Tibial nerve (tissue), 4 donors: ENCODE data around the gene FBXL20. TPM values are rescaled to one million over a fixed set of nuclear protein-coding genes. Genes with fewer than 3 reads are reported as not detected.

ENCODE experiments used
- DNase-seq, 2 donors: peaks; one replicate each; pipeline ENCODE4 v3.0.0-alpha.2; 2019; ENCODE audit warnings: low spot score in 2 of 2
- H3K27ac ChIP-seq, 4 donors: fragments of 200-600 bp; sonication (generic) in 3 of 4; one replicate each; pipeline ENCODE4 v1.5.1; 2017 to 2019; ENCODE audit warnings: mild to moderate bottlenecking in 1 of 4
- H3K27me3 ChIP-seq, 2 donors: fragments of 200-600 bp; sonication (generic) in 1 of 2; one replicate each; pipeline versions ENCODE4 v1.5.1 to v1.6.0; 2017 to 2019
- H3K36me3 ChIP-seq, 3 donors: fragments of 200-600 bp; sonication (generic); one replicate each; pipeline ENCODE4 v1.5.1; 2018 to 2019
- H3K4me1 ChIP-seq, 4 donors: fragments of 200-600 bp; sonication (generic) in 3 of 4; one replicate each; pipeline ENCODE4 v1.5.1; 2017 to 2019
- H3K4me3 ChIP-seq, 4 donors: fragments of 200-600 bp; sonication (generic) in 3 of 4; one replicate each; pipeline ENCODE4 v1.5.1; 2017 to 2019; ENCODE audit warnings: mild to moderate bottlenecking in 1 of 4, moderate library complexity in 1 of 4
- H3K9me3 ChIP-seq, 4 donors: fragments of 200-600 bp; sonication (generic) in 3 of 4; one replicate each; pipeline ENCODE4 v1.5.1; 2017 to 2019
- EP300 ChIP-seq, 2 donors: sonication (generic); formaldehyde crosslinking; IDR thresholded peaks; one replicate each; pipeline ENCODE4 v1.6.1; 2017; ENCODE audit warnings: antibody characterized with exemption in 2 of 2, mild to moderate bottlenecking in 1 of 2
- POLR2A ChIP-seq, 2 donors: fragments of 450-650 bp; IDR thresholded peaks; one replicate each; pipeline ENCODE4 v1.6.1; 2017; ENCODE audit warnings: antibody characterized with exemption in 2 of 2, mild to moderate bottlenecking in 2 of 2, moderate library complexity in 2 of 2
- WGBS, 2 donors: methylation state at CpG; one replicate each; pipeline ENCODE4 v1.1.5; 2018; 5-methylcytosine and 5-hydroxymethylcytosine counted together
- total RNA-seq, 4 donors: library from RNA; depleted of rRNA; stranded (reverse); fragments of >200 nt; gene quantifications; one replicate each; pipeline ENCODE4 v1.1.0, GENCODE V29; 2016
- TF ChIP-seq, protein P1 (sequence below), 5 experiments: fragments of 200-600 bp in 3 of 5; fragments of 450-650 bp in 2 of 5; sonication (generic) in 3 of 5; IDR thresholded peaks; one replicate each; pipeline ENCODE4 v1.5.1; 2016 to 2019; ENCODE audit warnings: antibody characterized with exemption in 5 of 5, mild to moderate bottlenecking in 3 of 5, moderate library complexity in 2 of 5

The FBXL20 gene
- total RNA-seq, 4 donors from 2014 or later, result 21.1 to 32.4 (median 30.4) TPM

DNA sequence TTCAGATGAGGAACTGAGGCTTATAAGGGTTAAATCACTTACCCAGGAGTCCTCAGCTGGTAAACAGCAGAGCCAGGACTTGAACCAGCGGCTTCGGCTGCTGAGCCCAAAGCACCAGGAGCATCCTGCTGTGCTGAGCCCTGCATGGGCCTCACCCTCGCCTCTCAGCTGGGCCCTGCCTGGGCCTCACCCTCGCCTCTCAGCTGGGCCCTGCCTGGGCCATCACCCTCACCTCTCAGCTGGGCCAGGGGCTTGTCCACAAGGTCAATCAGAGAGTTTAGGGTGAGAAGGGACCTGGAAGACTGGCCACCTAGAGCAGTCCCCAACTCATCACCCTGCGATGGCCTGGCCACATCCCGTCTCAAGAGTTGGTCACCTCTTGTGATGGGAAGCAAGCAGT, 179.9 kb downstream of the FBXL20 start:
- Histone ChIP-seq H3K9me3 (no peaks in the 10 kb centered on the region), H3K4me1 (peaks cover 0 to 29% (median 13%) of the 10 kb centered on the region in 4 donors), H3K27me3 (peaks cover 0 to 48% of the 10 kb centered on the region in 2 donors), H3K27ac (no peak overlapping the region), H3K4me3 (no peak overlapping the region), H3K36me3 (no peaks in the 10 kb centered on the region)
- TF ChIP-seq, protein P1, sequence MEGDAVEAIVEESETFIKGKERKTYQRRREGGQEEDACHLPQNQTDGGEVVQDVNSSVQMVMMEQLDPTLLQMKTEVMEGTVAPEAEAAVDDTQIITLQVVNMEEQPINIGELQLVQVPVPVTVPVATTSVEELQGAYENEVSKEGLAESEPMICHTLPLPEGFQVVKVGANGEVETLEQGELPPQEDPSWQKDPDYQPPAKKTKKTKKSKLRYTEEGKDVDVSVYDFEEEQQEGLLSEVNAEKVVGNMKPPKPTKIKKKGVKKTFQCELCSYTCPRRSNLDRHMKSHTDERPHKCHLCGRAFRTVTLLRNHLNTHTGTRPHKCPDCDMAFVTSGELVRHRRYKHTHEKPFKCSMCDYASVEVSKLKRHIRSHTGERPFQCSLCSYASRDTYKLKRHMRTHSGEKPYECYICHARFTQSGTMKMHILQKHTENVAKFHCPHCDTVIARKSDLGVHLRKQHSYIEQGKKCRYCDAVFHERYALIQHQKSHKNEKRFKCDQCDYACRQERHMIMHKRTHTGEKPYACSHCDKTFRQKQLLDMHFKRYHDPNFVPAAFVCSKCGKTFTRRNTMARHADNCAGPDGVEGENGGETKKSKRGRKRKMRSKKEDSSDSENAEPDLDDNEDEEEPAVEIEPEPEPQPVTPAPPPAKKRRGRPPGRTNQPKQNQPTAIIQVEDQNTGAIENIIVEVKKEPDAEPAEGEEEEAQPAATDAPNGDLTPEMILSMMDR (IDR thresholded peaks at IDR 0.05), result no peak
- no peak for TF ChIP-seq POLR2A (IDR thresholded peaks at IDR 0.05)
- no peak for TF ChIP-seq EP300 (IDR thresholded peaks at IDR 0.05)
- WGBS, 2 donors, result 97% methylated on average over 4 to 6 of the region's 6 CpGs
- no peak for DNase-seq

DNA sequence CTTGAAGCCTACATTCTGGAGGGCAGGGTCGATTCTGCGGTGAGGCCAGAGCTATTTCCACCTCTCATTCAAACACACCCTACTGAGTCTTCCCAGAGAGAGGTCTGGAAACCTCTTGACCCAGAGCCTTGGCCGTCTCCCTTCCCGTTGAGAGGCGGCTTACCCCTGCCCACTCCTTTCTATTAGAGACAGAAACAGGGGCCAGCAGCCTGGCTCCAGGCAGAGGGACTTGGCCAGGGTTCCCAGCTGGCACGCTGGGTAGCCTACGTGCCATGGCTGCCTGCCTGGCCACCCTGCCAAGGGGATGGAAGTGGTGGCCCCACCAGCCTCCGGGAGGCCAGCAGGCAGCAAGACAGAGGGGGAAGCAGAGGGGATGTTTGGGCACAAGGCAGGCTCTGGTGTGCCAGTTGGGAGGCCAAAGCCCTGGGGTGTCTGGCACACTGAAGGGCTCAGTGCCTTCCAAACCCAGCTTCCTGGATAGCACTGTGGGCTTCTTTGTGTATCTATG, 181.7 kb downstream of the FBXL20 start:
- WGBS, 2 donors, result 50 to 62% methylated on average over 8 of the region's 8 CpGs
- H3K27ac ChIP-seq, result no peak overlapping the region
- no peak overlapping the region for H3K4me3 ChIP-seq
- TF ChIP-seq POLR2A (IDR thresholded peaks at IDR 0.05) (no peak), EP300 (IDR thresholded peaks at IDR 0.05) (no peak)
- TF ChIP-seq, protein P1 (IDR thresholded peaks at IDR 0.05), result no peak
- no peak for DNase-seq
- H3K36me3 ChIP-seq, result no peaks in the 10 kb centered on the region
- H3K27me3 ChIP-seq, result peaks cover 0 to 45% of the 10 kb centered on the region in 2 donors
- H3K4me1 ChIP-seq, result peaks cover 0 to 10% (median 1%) of the 10 kb centered on the region in 4 donors
- no peaks in the 10 kb centered on the region for H3K9me3 ChIP-seq

DNA sequence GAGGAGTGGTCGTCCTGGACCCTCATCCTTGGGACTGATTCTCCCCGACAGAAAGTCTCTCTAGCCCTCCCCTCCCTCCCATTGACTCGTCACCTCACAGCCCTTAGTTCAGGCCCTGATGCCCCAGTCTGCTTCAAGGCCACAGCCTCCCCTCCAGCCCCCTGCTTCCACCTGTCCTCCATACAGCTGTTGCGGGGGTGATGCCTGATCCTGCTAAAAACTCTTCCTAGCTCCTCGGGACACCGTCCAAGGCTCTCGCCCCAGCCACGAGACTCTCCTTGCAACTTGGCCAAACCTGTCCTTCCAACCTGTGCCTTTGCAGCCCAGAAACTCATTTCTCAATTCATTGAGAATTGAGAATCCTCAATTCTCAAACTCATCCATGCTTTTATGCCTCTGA, 182.5 kb downstream of the FBXL20 start:
- peaks cover 0 to 45% of the 10 kb centered on the region in 2 donors for H3K27me3 ChIP-seq
- WGBS, 2 donors, result 70 to 77% methylated on average over 8 of the region's 8 CpGs
- H3K9me3 ChIP-seq, result no peaks in the 10 kb centered on the region
- no peak for DNase-seq
- H3K4me1 ChIP-seq, result peaks cover 0 to 6% (median 0%) of the 10 kb centered on the region in 4 donors
- TF ChIP-seq, protein P1 (IDR thresholded peaks at IDR 0.05), result no peak
- TF ChIP-seq POLR2A (IDR thresholded peaks at IDR 0.05) (no peak), EP300 (IDR thresholded peaks at IDR 0.05) (no peak)
- H3K36me3 ChIP-seq, result no peaks in the 10 kb centered on the region
- no peak overlapping the region for H3K4me3 ChIP-seq
- no peak overlapping the region for H3K27ac ChIP-seq

DNA sequence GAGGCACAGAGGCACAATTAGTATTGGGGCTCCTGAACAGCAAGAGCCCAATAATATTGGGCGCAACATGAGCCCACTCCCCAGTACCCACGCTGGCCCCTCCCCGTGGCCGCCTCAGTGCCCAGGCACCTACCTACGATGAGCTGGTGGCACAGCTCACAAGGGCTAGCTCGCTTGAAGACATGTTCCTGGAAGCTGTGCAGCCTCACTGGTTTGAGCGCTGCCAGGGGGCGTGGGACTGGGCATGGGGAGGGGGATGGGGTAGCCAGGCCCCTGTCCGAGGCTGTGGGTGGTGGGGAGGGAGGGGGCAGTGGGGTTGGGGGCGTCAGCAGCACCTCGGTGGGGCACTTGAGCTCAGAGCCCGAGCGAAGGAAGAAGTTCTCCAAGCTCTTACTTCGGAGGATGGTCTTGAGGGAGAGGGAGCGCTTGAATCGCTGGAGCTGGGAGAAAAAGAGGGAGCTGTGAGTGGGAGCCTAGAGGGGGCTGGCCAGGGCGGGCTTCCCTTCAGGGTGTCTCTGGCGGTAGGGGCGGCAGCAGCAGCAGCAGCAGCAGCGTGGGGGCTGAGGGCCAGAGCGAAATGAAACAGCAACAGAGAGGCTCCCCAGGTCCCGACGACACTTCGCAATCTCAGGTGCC, 183.6 kb downstream of the FBXL20 start:
- no peak for TF ChIP-seq POLR2A (IDR thresholded peaks at IDR 0.05)
- TF ChIP-seq, protein P1 (IDR thresholded peaks at IDR 0.05), result no peak
- no peak for TF ChIP-seq EP300 (IDR thresholded peaks at IDR 0.05)
- Histone ChIP-seq H3K36me3 (no peaks in the 10 kb centered on the region), H3K4me3 (no peak overlapping the region), H3K27ac (no peak overlapping the region), H3K4me1 (peaks cover 0 to 6% (median 0%) of the 10 kb centered on the region in 4 donors), H3K9me3 (no peaks in the 10 kb centered on the region), H3K27me3 (peaks cover 0 to 46% of the 10 kb centered on the region in 2 donors)
- DNase-seq, result no peak
- 26 to 33% methylated on average over 23 to 24 of the region's 24 CpGs for WGBS, 2 donors

DNA sequence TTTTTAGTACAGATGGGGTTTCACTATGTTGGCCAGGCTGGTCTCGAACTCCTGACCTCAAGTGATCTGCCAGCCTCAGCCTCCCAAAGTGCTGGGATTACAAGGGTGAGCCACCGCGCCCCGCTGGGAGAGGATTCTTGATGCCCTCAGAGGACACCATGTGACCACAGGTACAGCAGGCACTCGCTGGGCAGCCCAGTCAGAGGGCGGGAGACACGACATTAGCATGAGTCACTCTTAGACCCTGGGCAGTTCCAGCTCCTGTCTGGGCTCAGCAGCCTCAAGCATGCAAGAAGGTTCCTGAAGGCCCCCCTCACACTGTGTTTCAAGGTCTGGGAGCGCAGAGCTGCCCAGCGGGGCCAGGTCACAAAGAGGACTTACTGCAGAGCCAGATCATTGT, 187.6 kb downstream of the FBXL20 start:
- TF ChIP-seq POLR2A (IDR thresholded peaks at IDR 0.05) (no peak), EP300 (IDR thresholded peaks at IDR 0.05) (no peak)
- TF ChIP-seq, protein P1 (IDR thresholded peaks at IDR 0.05), result no peak
- Histone ChIP-seq H3K4me1 (peaks cover 0 to 22% (median 14%) of the 10 kb centered on the region in 4 donors), H3K9me3 (no peaks in the 10 kb centered on the region), H3K27me3 (peaks cover 0 to 65% of the 10 kb centered on the region in 2 donors), H3K36me3 (no peaks in the 10 kb centered on the region), H3K4me3 (no peak overlapping the region), H3K27ac (no peak overlapping the region)
- WGBS, 2 donors, result 73 to 84% methylated on average over 7 to 9 of the region's 9 CpGs
- DNase-seq, result no peak
